GM19463 (cell line): ENCODE results near the gene PGF.
A peak's percentile ranks its signal among the peaks of the same experiment; 100 is the strongest.
"Not testable (repeated sequence)": the region's sequence is repeated elsewhere in the genome, so short reads cannot be mapped to it uniquely, and the experiment has no call there.

Experiments
- ATAC-seq: cut with Tn5 transposase; IDR thresholded peaks from one replicate; pipeline ENCODE4 v1.9.1; 2021; ENCODE audit warnings: mild to moderate bottlenecking, moderate library complexity; ENCODE audit not compliant: unreplicated experiment

The PGF gene

GRCh38 chr14:74955229-74956026, at the start of gene PGF:
Gene PGF (minus strand): TSS chr14:74955597. CDS start chr14:74955242, 355 bp downstream.
- ATAC-seq: peak; percentile 63

GRCh38 chr14:75003250-75004027, 48.0 kb upstream of the PGF start:
- no peak for ATAC-seq

- peak; percentile 95 for ATAC-seq
Measured at GRCh38 chr14:75002392-75003249, 47.2 kb upstream of the PGF start, which contains the start of gene EIF2B2. Gene EIF2B2 (plus strand): TSS chr14:75002921. CDS start chr14:75002991, 70 bp downstream.

- ATAC-seq: no peak
Measured at GRCh38 chr14:75001899-75002298, 46.5 kb upstream of the PGF start.

GRCh38 chr14:75001261-75001660, 45.9 kb upstream of the PGF start:
- ATAC-seq: no peak

- ATAC-seq: not testable (repeated sequence)
Measured at GRCh38 chr14:74995781-74996180, 40.4 kb upstream of the PGF start.

- not testable (repeated sequence) for ATAC-seq
Measured at GRCh38 chr14:74994182-74994581, 38.8 kb upstream of the PGF start.

- no peak for ATAC-seq
Measured at GRCh38 chr14:74988993-74989392, 33.6 kb upstream of the PGF start.

- no peak for ATAC-seq
Measured at GRCh38 chr14:74988131-74988530, 32.7 kb upstream of the PGF start.

GRCh38 chr14:74985806-74986205, 30.4 kb upstream of the PGF start:
- no peak for ATAC-seq

- no peak for ATAC-seq
Measured at GRCh38 chr14:74985028-74985310, 29.6 kb upstream of the PGF start.

- ATAC-seq: no peak
Measured at GRCh38 chr14:74984236-74985027, 29.0 kb upstream of the PGF start.

- no peak for ATAC-seq
Measured at GRCh38 chr14:74983343-74983742, 27.9 kb upstream of the PGF start.

- no peak for ATAC-seq
Measured at GRCh38 chr14:74982661-74983060, 27.3 kb upstream of the PGF start.

- no peak for ATAC-seq
Measured at GRCh38 chr14:74981833-74982232, 26.4 kb upstream of the PGF start.

- no peak for ATAC-seq
Measured at GRCh38 chr14:74981462-74981782, 26.0 kb upstream of the PGF start.

- ATAC-seq: no peak
Measured at GRCh38 chr14:74980731-74981461, 25.5 kb upstream of the PGF start.

GRCh38 chr14:74980398-74980730, 25.0 kb upstream of the PGF start:
- ATAC-seq: no peak

- ATAC-seq: no peak
Measured at GRCh38 chr14:74979442-74980397, 24.3 kb upstream of the PGF start.
